DMS53 treated with DMSO at 0.1 percent for 48 hours (cell line): Measurements from ENCODE around the gene CNDP1.
A peak's percentile ranks its signal among the peaks of the same experiment; 100 is the strongest.
"Not testable (repeated sequence)": the region's sequence is repeated elsewhere in the genome, so short reads cannot be mapped to it uniquely, and the experiment has no call there.

Experiments used
- DNase-seq: peaks from one replicate; lab custom pipeline; 2025; ENCODE audit not compliant: unreplicated experiment; lab: John Stamatoyannopoulos, UW

Gene CNDP1, protein sequence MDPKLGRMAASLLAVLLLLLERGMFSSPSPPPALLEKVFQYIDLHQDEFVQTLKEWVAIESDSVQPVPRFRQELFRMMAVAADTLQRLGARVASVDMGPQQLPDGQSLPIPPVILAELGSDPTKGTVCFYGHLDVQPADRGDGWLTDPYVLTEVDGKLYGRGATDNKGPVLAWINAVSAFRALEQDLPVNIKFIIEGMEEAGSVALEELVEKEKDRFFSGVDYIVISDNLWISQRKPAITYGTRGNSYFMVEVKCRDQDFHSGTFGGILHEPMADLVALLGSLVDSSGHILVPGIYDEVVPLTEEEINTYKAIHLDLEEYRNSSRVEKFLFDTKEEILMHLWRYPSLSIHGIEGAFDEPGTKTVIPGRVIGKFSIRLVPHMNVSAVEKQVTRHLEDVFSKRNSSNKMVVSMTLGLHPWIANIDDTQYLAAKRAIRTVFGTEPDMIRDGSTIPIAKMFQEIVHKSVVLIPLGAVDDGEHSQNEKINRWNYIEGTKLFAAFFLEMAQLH

GRCh38 chr18:74534150-74534969 lies at the start of gene CNDP1:
CNDP1 (plus strand) TSS chr18:74534500; CDS start chr18:74534668, 168 bp downstream.
- no peak for DNase-seq

GRCh38 chr18:74486119-74486849 lies 48.0 kb upstream of the CNDP1 start:
- DNase-seq, result no peak

DNA sequence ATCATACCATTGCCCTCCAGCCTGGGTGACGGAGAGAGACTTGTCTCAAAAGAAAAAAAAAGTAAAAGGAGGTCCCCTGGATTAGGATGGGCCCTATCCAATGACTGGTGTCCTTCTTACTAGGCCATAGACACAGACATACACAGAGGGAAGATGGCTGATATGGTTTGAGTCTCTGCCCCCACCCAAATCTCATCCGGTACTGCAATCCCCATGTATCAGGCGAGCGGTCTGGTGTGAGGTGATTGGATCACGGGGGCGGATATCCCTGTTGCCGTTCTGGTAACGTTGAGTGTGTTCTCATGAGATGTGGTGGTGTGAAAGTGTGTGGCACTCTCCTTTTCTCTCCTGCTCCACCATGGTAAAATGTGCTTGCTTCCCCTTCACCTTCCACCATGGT lies 45.9 kb upstream of the CNDP1 start:
- no peak for DNase-seq

- DNase-seq, result no peak
Measured at GRCh38 chr18:74488864-74489263, 45.4 kb upstream of the CNDP1 start.

DNA sequence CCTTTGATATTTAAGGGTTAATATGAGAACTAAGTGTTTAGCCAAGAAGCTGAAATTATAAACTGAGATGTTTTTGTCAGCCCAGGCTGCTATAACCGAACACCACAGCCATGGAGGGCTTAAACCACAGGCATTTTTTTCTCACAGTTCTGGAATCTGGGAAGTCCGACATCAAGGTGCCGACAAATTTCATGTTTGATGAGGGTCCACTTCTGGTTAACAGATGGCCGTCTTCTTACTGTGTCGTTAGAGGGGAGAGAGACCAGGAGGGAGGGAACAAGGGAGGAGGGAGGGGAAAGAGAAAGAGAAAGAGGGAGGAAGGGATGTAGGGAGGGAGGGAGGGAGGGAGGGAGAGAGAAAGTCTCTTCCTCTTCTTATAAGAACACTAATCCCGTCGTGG lies 44.6 kb upstream of the CNDP1 start:
- DNase-seq, result no peak

- DNase-seq, result no peak
Measured at GRCh38 chr18:74492259-74492658, 42.0 kb upstream of the CNDP1 start.

DNA sequence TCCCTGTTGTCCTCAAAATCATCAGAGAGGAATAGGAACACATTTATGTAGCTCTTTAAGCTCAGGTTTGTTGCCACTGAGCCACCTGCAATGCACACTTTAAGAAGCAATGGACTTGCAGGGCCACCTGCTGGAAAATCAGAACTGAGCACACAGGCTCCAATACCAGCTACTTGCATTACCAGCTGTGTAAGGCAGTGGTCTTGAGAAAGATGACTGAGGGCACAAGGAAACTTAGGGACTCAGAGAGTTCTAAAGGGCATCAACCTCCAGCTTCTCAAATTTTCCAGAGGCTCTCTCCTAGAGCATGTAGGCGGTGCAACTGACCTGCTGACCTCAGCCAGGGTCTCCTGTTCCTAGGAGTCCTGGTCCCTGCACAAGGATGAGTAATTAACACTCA lies 40.6 kb upstream of the CNDP1 start:
- peak; percentile 95 for DNase-seq

- DNase-seq, result no peak
Measured at GRCh38 chr18:74494514-74494913, 39.8 kb upstream of the CNDP1 start.

GRCh38 chr18:74495581-74496507 lies 38.5 kb upstream of the CNDP1 start, which contains the start of gene CNDP2:
CNDP2 (plus strand) TSS chr18:74496363; CDS start chr18:74499974, 3,611 bp downstream.
- peak; percentile 98 for DNase-seq

- DNase-seq, result peak; percentile 64
Measured at GRCh38 chr18:74496508-74497323, 37.6 kb upstream of the CNDP1 start.

DNA sequence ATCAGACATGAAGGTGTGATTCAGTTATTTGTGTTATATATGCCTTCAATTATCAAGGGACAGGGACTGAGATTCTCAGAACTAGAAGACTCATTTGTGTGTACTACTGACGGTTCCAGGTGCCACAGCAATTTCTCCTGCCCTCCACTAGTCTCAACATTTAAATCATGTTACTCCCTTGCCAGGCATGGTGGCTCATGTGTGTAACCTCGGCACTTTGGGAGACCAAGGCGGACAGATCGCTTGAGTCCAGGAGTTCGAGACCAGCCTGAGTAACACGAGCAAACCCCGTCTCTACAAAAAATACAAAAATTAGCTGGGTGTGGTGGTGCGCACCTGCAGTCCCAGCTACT lies 37.0 kb upstream of the CNDP1 start:
- no peak for DNase-seq

GRCh38 chr18:74497778-74498177 lies 36.5 kb upstream of the CNDP1 start:
- DNase-seq, result no peak

DNA sequence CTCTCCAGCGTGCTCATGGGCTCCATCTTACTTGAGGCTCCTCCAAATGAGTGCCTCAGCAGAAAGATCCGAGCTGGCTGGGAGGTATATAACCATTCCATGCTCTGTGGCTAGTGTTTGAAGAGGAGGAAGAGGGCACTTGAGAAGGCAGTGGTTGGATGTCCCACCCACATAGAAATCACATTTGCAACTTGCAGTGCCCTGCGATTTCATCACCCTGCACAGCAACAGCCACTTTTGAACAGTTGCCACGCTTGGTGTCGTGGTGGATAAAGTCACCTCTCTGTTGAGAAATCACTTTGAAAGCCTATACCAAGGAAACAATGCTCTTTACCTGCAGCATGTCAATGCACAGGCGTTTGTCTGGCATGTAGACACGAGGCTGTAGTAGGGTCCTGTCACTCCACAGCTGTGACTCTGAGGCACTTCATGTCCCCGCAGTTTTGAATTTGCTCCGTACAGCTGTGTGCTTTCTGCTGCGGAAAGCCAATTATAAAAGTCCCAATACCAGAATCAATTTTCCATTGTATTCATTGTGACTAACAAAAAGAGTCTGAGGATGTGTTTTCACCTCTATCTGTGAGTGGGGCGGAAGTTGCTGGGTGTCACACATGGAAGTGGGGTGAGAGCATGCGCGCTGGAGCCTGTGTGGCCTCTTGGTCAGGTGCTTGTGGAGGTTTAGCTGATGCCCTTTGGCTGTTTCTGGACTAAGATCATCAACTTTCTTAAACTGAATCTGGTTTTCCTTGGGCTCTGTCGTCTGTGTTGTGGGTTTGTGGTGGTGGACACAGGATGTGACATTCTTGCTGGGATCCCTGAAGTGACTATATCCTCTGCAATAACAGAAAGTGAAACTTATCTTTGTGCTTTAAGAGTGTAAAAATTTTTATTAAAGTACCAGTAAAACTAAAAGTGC lies 35.3 kb upstream of the CNDP1 start:
- DNase-seq, result no peak

GRCh38 chr18:74499633-74500032 lies 34.7 kb upstream of the CNDP1 start:
- no peak for DNase-seq

GRCh38 chr18:74500372-74500771 lies 33.9 kb upstream of the CNDP1 start:
- DNase-seq, result no peak

GRCh38 chr18:74500774-74501173 lies 33.5 kb upstream of the CNDP1 start:
- DNase-seq, result not testable (repeated sequence)

GRCh38 chr18:74501386-74501785 lies 32.9 kb upstream of the CNDP1 start:
- DNase-seq, result no peak

- no peak for DNase-seq
Measured at GRCh38 chr18:74503137-74503536, 31.2 kb upstream of the CNDP1 start.
